ENCODE data around the gene TAC3.

TAC3 gene

GRCh38 chr12:57048423-57049118 is 32.2 kb upstream of the TAC3 start:
- no peak for ATAC-seq
- no peak for TF ChIP-seq GLIS3 (CRISPR knock-in tag; IDR thresholded peaks at IDR 0.05)
- no peak for TF ChIP-seq ARNTL (CRISPR knock-in tag; IDR thresholded peaks at IDR 0.05; ENCODE audit: borderline replicate concordance, low read depth)
- TF ChIP-seq BACH2 (CRISPR knock-in tag; IDR thresholded peaks at IDR 0.05; ENCODE audit: borderline replicate concordance) = no peak
- TF ChIP-seq ISL1 (CRISPR knock-in tag; IDR thresholded peaks at IDR 0.05) = no peak
- TF ChIP-seq ZNF8 (CRISPR knock-in tag; IDR thresholded peaks at IDR 0.05) = no peak
- TF ChIP-seq, protein P1, sequence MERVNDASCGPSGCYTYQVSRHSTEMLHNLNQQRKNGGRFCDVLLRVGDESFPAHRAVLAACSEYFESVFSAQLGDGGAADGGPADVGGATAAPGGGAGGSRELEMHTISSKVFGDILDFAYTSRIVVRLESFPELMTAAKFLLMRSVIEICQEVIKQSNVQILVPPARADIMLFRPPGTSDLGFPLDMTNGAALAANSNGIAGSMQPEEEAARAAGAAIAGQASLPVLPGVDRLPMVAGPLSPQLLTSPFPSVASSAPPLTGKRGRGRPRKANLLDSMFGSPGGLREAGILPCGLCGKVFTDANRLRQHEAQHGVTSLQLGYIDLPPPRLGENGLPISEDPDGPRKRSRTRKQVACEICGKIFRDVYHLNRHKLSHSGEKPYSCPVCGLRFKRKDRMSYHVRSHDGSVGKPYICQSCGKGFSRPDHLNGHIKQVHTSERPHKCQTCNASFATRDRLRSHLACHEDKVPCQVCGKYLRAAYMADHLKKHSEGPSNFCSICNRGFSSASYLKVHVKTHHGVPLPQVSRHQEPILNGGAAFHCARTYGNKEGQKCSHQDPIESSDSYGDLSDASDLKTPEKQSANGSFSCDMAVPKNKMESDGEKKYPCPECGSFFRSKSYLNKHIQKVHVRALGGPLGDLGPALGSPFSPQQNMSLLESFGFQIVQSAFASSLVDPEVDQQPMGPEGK (CRISPR knock-in tag; IDR thresholded peaks at IDR 0.05; ENCODE audit: borderline replicate concordance) = no peak
- TF ChIP-seq TCF4 (CRISPR knock-in tag; IDR thresholded peaks at IDR 0.05; ENCODE audit: borderline replicate concordance) = no peak
- no peak for TF ChIP-seq ZNF70 (CRISPR knock-in tag; IDR thresholded peaks at IDR 0.05)
- no peak for TF ChIP-seq ZFP30 (CRISPR knock-in tag; IDR thresholded peaks at IDR 0.05)
- TF ChIP-seq OSR1 (CRISPR knock-in tag; IDR thresholded peaks at IDR 0.05) = no peak
- TF ChIP-seq TOX (CRISPR knock-in tag; IDR thresholded peaks at IDR 0.05; ENCODE audit: borderline replicate concordance) = no peak
- TF ChIP-seq SNAI2 (CRISPR knock-in tag; IDR thresholded peaks at IDR 0.05) = no peak
- TF ChIP-seq ESRRG (CRISPR knock-in tag; IDR thresholded peaks at IDR 0.05) = no peak
- no peak for TF ChIP-seq ZFP3 (CRISPR knock-in tag; IDR thresholded peaks at IDR 0.05)
- TF ChIP-seq ZC3H10 (CRISPR knock-in tag; IDR thresholded peaks at IDR 0.05) = no peak
- TF ChIP-seq CSDC2 (CRISPR knock-in tag; IDR thresholded peaks at IDR 0.05) = no peak
- TF ChIP-seq, protein P2, sequence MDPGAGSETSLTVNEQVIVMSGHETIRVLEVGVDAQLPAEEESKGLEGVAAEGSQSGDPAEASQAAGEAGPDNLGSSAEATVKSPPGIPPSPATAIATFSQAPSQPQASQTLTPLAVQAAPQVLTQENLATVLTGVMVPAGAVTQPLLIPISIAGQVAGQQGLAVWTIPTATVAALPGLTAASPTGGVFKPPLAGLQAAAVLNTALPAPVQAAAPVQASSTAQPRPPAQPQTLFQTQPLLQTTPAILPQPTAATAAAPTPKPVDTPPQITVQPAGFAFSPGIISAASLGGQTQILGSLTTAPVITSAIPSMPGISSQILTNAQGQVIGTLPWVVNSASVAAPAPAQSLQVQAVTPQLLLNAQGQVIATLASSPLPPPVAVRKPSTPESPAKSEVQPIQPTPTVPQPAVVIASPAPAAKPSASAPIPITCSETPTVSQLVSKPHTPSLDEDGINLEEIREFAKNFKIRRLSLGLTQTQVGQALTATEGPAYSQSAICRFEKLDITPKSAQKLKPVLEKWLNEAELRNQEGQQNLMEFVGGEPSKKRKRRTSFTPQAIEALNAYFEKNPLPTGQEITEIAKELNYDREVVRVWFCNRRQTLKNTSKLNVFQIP (CRISPR knock-in tag; IDR thresholded peaks at IDR 0.05; ENCODE audit: borderline replicate concordance, low read depth) = no peak
- TF ChIP-seq TSHZ2 (CRISPR knock-in tag; IDR thresholded peaks at IDR 0.05) = no peak
- TF ChIP-seq ZNF565 (CRISPR knock-in tag; conservative IDR thresholded peaks at IDR 0.05; ENCODE audit: low read depth) = no peak

DNA sequence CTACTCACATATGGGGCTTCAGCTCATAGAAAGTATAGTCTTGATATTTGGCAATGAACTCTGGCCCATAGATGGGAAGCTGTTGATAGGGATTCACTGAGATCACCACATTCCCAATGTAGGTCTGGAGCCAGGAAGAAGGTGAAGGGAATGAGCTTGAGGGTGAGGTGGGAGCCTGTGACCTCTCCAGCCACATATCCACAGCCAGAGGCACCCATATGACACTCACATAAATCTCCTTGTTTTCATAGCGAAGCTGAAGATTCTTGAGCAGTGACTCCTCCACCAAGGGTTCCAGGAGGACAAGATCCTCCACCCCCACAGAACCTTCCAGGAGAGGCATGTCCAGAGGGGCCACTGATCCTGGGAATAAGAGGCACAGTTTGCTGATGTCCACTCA is 31.7 kb upstream of the TAC3 start:
- TF ChIP-seq, protein P1 (CRISPR knock-in tag; IDR thresholded peaks at IDR 0.05; ENCODE audit: borderline replicate concordance) = no peak
- TF ChIP-seq ZFP30 (CRISPR knock-in tag; IDR thresholded peaks at IDR 0.05) = no peak
- TF ChIP-seq OSR1 (CRISPR knock-in tag; IDR thresholded peaks at IDR 0.05) = no peak
- no peak for TF ChIP-seq ZNF8 (CRISPR knock-in tag; IDR thresholded peaks at IDR 0.05)
- no peak for TF ChIP-seq TSHZ2 (CRISPR knock-in tag; IDR thresholded peaks at IDR 0.05)
- no peak for TF ChIP-seq ISL1 (CRISPR knock-in tag; IDR thresholded peaks at IDR 0.05)
- no peak for TF ChIP-seq RARB (CRISPR knock-in tag; IDR thresholded peaks at IDR 0.05)
- TF ChIP-seq ESRRG (CRISPR knock-in tag; IDR thresholded peaks at IDR 0.05) = no peak
- no peak for TF ChIP-seq CSDC2 (CRISPR knock-in tag; IDR thresholded peaks at IDR 0.05)
- TF ChIP-seq ZFP3 (CRISPR knock-in tag; IDR thresholded peaks at IDR 0.05) = no peak
- TF ChIP-seq ZC3H10 (CRISPR knock-in tag; IDR thresholded peaks at IDR 0.05) = no peak
- TF ChIP-seq TCF4 (CRISPR knock-in tag; IDR thresholded peaks at IDR 0.05; ENCODE audit: borderline replicate concordance) = no peak
- no peak for TF ChIP-seq BACH2 (CRISPR knock-in tag; IDR thresholded peaks at IDR 0.05; ENCODE audit: borderline replicate concordance)
- TF ChIP-seq ARNTL (CRISPR knock-in tag; IDR thresholded peaks at IDR 0.05; ENCODE audit: borderline replicate concordance, low read depth) = no peak
- TF ChIP-seq, protein P3, sequence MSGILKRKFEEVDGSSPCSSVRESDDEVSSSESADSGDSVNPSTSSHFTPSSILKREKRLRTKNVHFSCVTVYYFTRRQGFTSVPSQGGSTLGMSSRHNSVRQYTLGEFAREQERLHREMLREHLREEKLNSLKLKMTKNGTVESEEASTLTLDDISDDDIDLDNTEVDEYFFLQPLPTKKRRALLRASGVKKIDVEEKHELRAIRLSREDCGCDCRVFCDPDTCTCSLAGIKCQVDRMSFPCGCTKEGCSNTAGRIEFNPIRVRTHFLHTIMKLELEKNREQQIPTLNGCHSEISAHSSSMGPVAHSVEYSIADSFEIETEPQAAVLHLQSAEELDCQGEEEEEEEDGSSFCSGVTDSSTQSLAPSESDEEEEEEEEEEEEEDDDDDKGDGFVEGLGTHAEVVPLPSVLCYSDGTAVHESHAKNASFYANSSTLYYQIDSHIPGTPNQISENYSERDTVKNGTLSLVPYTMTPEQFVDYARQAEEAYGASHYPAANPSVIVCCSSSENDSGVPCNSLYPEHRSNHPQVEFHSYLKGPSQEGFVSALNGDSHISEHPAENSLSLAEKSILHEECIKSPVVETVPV (CRISPR knock-in tag; IDR thresholded peaks at IDR 0.05) = no peak
- TF ChIP-seq, protein P4, sequence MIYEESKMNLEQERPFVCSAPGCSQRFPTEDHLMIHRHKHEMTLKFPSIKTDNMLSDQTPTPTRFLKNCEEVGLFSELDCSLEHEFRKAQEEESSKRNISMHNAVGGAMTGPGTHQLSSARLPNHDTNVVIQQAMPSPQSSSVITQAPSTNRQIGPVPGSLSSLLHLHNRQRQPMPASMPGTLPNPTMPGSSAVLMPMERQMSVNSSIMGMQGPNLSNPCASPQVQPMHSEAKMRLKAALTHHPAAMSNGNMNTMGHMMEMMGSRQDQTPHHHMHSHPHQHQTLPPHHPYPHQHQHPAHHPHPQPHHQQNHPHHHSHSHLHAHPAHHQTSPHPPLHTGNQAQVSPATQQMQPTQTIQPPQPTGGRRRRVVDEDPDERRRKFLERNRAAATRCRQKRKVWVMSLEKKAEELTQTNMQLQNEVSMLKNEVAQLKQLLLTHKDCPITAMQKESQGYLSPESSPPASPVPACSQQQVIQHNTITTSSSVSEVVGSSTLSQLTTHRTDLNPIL (CRISPR knock-in tag; IDR thresholded peaks at IDR 0.05; ENCODE audit: low read depth) = no peak
- TF ChIP-seq SNAI2 (CRISPR knock-in tag; IDR thresholded peaks at IDR 0.05) = no peak
- no peak for TF ChIP-seq ZNF70 (CRISPR knock-in tag; IDR thresholded peaks at IDR 0.05)
- TF ChIP-seq GLIS3 (CRISPR knock-in tag; IDR thresholded peaks at IDR 0.05) = no peak
- ATAC-seq = no peak

All from SK-N-SH treated with all-trans-retinoic acid at 6 μM for 48 hours (cell line).